Measurements from ENCODE around the gene CPA5.

Gene CPA5

DNA sequence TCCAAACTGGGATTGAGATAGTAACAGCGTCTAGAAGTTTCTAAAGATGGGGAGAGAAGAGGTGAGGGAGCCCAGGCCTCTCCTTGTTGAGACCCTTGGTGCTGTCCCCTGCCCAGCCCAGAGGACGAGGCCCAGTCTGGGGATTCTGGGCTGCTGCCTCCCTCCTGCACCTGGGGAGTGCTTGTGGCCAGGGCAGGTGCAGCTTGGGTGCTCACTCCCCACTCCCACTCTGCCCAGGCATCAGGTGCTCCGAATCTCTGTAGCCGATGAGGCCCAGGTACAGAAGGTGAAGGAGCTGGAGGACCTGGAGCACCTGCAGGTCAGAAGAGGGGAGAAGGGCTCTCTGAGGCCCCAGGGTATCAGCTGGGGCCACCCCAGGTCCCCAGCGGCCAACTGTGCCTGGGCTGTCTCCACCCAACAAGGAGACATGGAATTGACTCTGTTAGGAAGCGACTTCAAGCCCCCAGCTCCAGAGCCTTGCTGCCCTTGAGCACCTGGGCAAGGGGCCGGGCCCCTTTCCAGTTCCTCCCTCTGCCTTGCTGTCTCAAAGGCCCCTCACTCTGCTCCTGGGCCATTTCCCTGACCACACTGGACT, 36.3 kb downstream of the CPA5 start:
- DNase-seq, result no peak

DNA sequence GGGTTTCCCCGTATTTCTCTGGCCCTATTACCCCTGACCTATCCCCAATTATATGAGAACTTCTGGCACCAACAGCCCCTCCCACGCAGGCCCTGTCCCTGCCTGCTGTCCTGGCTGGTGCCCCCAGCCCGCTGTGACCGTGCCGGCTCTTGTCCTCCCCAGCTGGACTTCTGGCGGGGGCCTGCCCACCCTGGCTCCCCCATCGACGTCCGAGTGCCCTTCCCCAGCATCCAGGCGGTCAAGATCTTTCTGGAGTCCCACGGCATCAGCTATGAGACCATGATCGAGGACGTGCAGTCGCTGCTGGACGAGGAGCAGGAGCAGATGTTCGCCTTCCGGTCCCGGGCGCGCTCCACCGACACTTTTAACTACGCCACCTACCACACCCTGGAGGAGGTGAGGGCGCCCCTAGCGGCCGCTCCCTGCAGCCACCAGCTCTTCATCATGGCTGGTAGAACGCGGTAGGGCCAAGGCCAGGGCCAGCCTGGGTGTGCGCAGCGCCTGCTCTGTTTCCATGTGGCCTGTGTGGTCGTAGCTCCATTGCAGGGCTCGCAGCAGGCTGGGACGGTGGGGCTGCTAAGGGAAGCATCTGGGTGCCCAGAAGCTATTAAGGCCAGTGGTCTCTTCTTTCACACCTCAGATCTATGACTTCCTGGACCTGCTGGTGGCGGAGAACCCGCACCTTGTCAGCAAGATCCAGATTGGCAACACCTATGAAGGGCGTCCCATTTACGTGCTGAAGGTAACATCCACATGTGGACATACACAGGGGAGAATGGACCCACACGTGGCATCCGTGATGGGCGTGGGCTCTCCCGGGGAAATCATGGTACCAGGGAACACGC, 37.1 kb downstream of the CPA5 start:
- DNase-seq, result no peak

DNA sequence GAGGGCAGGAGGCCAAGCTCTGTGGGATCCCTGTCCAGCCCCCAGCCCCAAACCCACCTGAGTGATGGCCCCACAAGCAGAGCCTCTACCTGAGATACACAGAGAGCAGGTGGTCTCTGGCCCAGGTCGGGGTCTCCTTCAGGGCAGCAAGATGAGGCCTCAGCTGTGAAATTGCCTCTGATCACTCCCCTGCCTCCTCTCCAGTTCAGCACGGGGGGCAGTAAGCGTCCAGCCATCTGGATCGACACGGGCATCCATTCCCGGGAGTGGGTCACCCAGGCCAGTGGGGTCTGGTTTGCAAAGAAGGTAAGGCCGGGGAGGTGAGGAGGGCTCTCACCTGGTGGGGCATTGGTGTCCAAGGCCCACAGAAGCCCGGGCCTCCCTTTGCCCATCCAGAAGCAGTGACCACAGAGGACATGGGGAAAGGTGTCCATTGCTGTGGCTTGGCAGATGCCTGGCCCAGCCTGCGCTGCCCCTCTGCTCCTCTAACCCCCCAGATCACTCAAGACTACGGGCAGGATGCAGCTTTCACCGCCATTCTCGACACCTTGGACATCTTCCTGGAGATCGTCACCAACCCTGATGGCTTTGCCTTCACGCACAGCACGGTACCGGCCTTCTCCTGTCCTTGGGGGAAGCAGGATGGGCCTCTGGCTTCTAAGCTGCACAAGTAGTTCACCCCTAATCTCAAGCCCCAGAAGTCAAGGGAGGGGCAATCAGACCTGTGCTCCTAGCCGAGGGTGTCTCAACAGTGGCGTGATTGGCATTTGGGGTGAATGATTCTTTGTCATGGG, 38.8 kb downstream of the CPA5 start:
- no peak for DNase-seq

DNA sequence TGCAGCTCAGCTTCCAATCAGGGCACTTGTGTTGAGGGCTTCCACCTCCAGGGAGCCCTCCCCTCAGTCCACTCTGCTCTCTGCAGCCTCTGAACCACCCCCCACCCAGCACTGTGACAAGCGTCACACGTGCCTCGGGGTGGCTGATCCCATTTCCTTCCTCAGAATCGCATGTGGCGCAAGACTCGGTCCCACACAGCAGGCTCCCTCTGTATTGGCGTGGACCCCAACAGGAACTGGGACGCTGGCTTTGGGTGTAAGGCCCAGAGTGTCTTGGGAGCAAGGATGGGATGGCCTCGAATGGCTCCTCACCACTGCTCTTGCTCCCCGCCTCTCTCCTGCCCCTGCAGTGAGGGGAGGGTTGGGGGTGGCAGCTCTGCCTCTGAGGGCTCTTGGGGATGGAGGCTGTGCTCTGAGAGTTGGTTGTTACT, 39.8 kb downstream of the CPA5 start:
- no peak for DNase-seq

DNA sequence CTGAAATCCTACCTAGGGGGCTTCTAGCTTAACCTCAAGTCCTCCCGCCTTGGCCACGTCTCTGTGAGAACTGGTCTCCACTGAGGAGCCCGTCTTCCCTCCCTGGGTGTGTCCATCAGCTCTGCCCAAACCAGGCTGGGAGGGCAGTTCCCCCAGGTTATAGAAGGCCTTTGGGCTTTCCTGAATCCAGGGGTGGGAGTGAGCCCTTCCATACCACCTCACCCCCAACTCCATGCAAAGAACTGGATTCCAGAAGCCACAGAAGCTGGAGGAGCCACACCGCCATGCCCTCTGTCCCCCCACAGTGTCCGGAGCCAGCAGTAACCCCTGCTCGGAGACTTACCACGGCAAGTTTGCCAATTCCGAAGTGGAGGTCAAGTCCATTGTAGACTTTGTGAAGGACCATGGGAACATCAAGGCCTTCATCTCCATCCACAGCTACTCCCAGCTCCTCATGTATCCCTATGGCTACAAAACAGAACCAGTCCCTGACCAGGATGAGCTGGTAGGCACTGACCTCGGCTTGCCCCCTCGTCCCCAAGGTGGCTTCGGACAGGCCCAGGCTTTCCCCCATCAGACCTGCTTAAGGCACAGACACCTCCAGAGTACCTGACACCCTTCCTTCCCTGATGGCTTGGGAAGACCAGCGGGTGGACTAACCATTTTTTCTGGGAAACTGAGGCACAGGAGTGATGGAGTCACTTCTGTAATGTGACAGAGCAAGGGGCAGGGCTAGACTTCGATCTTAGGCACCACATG, 40.4 kb downstream of the CPA5 start:
- no peak for DNase-seq

DNA sequence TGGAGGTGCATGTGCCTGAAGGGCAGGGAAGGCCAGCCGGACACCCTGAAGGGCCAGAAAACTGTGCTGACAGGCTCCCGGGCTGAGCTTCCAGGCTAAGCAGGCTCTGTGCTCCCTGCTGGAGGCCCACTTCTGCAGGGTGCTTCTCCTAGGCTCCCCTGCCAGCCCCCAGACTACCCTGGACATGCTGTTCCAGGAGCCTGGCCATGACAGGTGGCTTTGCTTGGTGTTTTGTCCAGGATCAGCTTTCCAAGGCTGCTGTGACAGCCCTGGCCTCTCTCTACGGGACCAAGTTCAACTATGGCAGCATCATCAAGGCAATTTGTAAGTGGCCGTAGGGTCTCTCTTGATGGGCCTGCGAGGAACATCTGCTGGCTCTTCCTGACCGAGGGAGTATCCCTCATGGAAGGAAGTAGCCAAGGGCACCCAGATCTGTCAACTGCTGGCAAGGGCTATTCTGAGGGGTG, 41.0 kb downstream of the CPA5 start:
- no peak for DNase-seq

DNA sequence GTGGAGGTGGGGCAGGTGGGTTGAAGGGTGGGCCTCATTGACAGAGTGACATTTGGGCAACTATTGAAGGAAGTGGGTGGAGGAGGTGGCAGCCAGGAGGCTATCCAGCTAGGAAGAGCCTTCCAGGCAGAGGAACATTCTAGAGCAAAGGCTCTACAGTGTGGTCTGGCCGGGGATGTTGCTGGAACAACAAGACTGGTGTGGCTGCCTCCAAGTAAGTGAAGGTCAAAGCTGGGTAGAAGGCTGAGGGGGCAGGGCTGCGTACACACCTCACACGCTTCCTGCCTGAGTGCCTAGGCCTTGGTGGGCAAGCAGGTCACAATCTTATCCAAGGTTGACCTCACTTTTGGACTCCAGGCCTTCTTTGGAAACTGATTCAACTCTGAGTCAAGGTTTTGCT, 42.3 kb downstream of the CPA5 start:
- DNase-seq, result no peak

DNA sequence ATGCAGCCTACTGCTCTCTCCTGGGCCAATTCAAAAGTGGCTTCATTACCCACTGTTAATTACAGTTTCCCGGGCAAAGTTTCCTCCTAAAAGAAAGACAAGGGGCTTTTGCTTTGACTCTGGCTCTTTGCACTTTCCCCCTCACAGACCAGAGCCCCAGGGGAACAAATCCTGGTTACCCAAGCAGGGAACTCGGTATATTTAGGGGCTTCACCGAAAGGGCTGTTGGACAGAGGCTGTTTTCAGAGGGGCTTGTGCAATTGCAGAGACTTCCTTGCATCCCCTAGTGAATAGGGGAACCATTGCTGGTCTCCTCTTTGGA, 42.7 kb downstream of the CPA5 start:
- no peak for DNase-seq

DNA sequence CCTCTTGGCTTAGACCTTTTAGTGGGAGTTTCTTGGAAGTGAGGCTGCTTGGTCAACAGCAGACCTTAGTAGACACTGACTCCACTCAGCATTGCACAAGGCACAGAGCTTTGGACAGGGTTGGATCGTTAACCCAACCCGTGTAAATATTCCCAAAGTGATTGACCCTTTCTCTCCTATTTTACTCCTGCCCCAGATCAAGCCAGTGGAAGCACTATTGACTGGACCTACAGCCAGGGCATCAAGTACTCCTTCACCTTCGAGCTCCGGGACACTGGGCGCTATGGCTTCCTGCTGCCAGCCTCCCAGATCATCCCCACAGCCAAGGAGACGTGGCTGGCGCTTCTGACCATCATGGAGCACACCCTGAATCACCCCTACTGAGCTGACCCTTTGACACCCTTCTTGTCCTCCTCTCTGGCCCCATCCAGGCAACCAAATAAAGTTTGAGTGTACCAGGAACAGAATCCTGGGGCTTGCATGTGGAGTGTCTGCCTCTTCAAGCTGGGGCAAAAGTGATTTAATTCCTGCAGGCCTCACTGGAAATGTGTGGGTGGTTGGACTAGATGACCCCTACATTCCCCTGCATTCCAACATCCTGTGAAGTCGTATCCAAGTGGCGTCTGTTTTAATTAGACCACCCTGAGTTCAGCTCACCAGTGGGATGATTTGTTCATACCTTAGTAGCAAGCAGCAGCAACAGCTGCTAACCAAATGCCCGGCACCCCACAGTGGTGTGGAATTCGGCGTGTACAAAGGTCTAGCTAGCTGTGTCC, 43.2 kb downstream of the CPA5 start:
- no peak for DNase-seq

DNA sequence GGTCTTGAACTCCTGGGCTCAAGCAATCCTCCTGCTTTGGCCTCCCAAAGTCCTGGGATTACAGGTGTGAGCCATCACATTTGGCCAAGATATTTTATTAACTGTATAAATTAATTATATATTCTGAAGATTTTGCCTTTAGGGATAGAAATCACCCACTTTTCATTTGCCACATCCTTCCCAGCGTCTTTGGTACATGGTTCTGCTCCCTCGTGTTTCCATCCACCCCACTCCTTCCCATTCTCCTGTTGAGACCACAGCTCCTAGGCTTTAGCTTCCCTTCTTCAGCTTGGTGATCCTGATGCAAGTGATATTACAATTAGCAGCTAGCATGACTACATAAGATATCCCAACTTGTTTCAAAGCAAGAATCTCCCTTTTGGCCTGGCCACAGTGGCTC, 44.1 kb downstream of the CPA5 start:
- no peak for DNase-seq

DNA sequence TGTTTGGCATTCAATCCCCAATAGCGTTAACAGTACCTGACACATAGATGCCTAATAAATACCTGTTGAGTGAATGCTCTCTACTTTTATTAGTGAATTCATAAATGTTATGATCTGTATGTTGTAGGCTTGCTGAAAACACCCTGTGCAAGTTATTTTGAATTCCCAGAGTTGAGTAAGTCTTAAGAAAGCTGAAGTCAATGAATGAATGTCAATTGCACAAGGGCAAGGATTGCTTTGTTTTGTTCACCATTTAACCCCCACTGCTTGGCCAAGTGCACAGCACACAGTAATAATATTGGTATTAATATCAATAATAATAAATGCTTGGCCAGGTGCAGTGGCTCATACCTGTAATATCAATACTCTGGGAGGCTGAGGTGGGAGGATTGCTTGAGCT, 45.9 kb downstream of the CPA5 start:
- DNase-seq, result no peak

DNA sequence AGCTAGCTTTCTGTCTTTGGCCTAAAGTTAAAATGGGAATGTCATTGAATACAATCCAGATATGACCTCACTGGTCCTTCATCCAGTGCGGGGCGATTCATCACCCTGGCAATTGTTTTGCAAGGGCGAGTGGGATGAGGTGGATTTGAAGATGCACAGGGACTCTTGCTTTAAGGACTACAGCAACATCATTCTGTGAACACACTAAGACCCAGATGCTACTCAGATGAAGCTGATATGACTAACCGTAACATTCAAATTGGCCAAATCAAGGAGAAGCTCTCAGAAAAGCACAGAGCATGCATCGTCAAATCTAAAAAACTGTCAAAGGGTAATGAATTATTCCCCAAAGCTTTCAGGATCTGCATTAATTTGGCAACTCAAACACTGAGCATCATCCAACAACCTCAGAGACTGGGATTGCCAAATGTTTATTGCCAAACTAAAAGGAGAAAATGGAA, 48.5 kb downstream of the CPA5 start:
- DNase-seq, result no peak

DNA sequence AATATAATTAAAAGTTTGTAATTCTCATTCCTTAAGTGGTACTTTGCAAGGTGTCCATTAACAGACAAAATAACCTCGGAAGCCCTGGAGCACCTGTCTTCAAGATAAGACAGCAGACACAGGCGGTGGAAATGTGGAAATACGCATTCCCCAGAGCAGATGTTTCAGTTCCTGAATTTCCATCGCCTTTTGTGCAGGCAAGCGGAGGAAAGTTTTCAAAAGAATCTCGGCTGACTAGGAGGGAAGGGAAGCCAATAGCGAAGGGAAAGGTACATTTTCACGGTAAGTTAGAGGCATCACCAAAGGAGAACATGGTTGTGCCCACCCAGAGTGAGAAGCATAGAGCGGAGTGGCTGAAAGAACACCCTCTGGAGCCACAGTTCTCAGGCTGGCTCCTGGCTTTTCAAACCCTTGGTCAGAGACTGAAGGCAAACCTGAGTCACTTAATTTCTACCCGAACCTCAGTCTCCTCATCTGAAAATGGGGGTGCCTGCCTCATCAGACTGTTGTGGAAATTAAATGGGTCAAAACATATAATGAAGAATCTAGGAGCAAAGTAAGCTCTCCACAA, 49.3 kb downstream of the CPA5 start:
- DNase-seq, result no peak

DNA sequence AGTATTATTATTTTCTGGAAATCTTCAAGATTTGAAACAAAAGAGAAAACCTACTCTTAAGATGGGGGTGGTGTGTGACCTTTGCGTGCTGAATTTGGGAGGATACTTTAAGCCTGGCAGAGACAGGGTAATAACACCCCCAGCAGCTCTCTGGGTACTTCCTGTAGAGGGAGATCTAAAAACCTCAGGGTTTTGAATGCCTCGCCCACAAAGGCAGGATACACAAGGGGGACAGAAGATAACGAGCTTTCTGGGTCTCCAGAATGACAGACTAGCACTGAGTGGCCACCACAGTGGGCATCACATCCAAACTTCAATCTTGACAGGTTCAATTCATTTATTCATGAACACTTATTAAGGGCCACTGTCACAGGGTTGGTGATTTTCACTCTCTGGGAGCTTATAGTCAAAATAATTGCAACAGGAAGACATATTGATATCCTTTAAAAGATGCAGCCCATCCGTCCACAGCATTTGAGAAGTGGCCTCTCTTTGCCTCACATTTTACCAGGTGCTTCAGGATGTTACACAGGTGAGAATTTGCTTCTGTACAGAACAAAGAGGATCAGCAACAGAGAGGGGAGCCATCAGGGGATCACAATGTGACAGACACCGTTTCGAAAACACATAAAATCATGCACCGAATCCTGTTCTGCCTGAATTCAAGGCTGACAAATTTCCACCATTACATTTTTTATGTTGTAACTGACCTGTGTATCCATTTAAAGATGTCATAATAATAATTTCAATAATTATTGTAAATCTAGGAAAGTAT, 50.0 kb downstream of the CPA5 start:
- peak; percentile 28 for DNase-seq

DNA sequence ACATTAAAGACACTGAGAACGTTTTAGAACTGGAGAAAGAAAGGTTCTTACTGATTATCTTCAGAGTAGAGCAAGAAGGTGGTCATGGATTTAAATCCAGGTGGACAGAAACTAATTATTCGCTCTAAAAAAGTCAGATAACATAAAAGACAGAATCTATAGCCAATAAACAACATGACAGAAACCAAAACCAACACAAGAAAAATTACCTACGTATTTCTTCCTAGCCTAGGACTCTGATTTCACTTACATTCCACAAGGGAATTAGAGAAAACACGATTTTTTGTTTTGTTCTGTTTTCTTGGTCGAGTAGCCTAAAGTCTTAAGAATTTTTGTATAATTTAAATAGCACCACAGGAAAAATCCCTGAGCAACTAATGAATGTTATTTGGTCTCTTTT, 50.8 kb downstream of the CPA5 start:
- no peak for DNase-seq

DNA sequence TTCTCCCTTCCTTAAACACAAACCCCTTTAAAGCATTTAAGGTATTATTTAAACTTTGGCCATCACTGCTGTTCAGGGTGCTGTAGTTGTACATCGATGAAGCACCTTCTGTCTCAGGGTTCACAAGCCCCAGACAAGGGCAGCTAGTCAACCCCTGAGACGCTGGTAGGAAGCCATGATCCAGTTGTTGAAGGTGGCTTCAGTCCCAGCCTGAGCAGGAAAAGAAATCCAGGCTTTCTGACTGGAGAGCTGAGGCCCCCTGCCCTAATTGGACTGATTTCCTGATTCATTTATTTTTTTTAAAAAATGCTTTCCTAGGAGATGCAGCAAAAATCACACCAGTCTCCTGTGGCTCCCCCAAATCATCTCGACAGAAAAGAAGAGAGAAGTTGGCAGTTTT, 51.5 kb downstream of the CPA5 start:
- no peak for DNase-seq

DNA sequence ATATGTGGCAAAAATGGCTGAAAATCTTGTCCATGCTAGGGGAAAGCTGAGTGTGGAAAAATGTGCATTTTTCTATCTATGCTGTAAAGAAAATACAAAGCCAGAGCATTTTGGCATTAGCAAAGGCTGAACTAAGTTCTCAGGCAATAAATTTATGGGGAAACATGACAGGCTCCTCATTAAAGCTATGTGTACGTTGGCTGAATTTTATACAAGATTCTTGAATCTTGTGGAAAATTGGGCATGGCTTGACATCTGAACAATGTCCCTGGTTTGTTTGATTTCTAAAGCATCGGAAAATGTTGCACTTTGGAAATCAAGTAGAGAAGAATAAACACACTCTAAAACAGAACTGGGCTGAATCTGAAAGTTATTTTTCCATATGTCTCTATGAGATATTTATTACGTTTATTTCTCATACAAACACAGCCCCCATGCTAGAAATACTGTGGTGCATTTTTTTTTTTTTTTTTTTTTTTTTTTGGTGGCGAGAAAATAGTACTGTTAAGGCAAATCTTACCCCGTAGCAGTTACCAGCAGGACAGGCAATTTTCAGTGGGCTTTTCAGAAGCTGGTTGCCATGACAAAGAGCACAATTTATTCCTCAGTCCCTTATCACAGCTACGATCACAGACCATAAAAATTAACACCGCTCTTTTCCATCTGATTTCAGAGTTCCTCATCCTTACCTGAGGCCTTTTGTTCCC, 52.6 kb downstream of the CPA5 start:
- no peak for DNase-seq

DNA sequence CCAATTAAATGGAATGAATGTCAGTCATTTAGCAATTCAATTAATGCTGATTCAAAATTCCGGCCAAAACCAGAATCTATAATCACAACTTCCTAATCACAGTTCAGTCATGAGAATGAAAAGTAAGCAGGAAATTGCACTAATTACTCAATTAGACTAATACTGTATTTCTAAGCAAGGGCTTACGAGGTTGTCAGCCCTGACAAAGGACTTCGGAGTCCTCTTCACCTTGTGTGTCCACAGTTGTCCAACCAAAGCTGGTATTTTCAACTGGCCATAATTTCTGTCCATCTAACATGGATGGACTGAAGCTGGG, 53.1 kb downstream of the CPA5 start:
- DNase-seq, result no peak

DNA sequence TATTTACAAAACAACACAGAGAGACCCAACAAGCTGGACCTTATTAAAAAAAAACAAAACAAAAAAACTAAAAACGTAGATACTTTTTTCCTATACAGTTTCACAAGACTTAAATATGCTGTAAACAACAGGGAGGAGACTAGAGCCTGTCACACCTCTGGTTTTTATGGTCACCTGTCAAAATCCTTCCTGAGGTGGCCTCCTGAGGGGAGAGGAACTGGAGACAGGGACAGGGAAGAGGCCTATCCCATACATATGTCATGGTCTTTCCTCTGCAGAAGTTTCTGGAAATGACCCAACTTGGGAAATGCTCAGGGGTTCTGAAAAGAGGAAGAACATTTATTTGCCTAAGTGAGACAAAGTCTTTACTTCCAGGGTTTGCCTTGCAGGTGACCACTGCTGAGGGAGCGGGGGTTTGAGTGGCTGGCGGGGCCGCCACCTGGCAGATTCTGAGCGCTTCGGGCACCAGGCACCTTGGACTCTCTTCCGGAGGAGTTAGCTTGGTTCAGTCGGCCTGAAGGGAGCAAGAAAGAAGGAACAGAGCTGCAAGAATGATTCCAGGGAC, 54.0 kb downstream of the CPA5 start:
- DNase-seq, result no peak

DNA sequence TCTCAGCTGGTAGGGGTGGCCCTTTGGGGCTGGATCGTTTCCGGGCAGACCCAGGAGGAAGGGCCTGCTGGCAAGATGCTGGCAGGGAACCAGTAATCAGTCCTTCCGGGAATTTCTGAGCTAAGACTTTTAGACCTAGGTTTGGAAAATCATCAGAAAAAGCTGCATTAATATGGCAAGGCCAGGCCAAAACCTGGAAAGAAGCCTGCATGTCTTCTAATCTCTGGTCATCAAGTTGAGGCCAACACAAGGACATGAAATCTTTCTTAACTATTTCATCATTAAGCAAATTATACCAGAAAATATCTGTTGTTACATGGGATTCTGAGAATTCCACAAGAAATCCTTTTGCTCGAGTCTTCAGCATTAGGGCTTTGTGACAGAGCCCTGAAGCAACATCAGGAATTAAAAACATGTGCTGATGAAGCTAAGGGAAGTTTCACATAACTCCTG, 55.5 kb downstream of the CPA5 start:
- no peak for DNase-seq

Data from central memory CD4-positive, alpha-beta T cell (primary cell).